CD4-positive, alpha-beta T cell (primary cell): ENCODE data around the gene YJU2. TPM values are rescaled to one million over a fixed set of nuclear protein-coding genes. Genes with fewer than 3 reads are reported as not detected.

Experiments
- ATAC-seq: fragments of 200-7000 bp; cut with Tn5 transposase; one replicate; pipeline ENCODE4 v1.10.0; 2022; ENCODE audit warnings: mild to moderate bottlenecking; ENCODE audit not compliant: poor library complexity
- CTCF ChIA-PET: fragments of 350-600 bp; sonication (Branson Sonifier 250); formaldehyde crosslinking; loops from one replicate; lab custom pipeline; 2021; ENCODE audit warnings: antibody characterized with exemption, inconsistent platforms; lab: Charles Lee
- POLR2A ChIA-PET: fragments of 350-600 bp; sonication (Branson Sonifier 250); formaldehyde crosslinking; loops from one replicate; lab custom pipeline; 2021; ENCODE audit warnings: antibody characterized with exemption, inconsistent platforms; lab: Charles Lee
- DNase-seq, 14 experiments: peaks; one replicate each; pipeline ENCODE4 v3.0.0-alpha.2; 2013 to 2020; ENCODE audit warnings: mixed read lengths in 2 of 14
- H3K27ac ChIP-seq, 2 donors: one replicate each; pipeline versions ENCODE4 v1.5.1 to v1.7.0; 2013; ENCODE audit warnings: low read length in 2 of 2, low read depth in 1 of 2, mild to moderate bottlenecking in 1 of 2
- H3K27me3 ChIP-seq, 2 experiments: 1 replicate in 1 of 2; 2 replicates in 1 of 2; pipeline versions ENCODE4 v1.6.1 to v1.7.0; 2013; ENCODE audit warnings: low read length in 2 of 2, control low read depth in 1 of 2, mild to moderate bottlenecking in 1 of 2, moderate library complexity in 1 of 2; ENCODE audit not compliant: insufficient read depth in 2 of 2, control insufficient read depth in 1 of 2
- H3K36me3 ChIP-seq: one replicate; pipeline ENCODE4 v1.6.1; 2013; ENCODE audit warnings: low read length, control low read depth; ENCODE audit not compliant: insufficient read depth
- H3K4me1 ChIP-seq: one replicate; pipeline ENCODE4 v1.6.1; 2013; ENCODE audit warnings: low read length, control low read depth; ENCODE audit not compliant: insufficient read depth
- H3K4me3 ChIP-seq: one replicate; pipeline ENCODE4 v1.5.1; 2013; ENCODE audit warnings: mild to moderate bottlenecking, low read length, moderate library complexity
- H3K9me3 ChIP-seq, 2 experiments: 1 replicate in 1 of 2; 2 replicates in 1 of 2; pipeline versions ENCODE4 v1.6.1 to v1.7.0; 2013; ENCODE audit warnings: low read length in 2 of 2, mild to moderate bottlenecking in 2 of 2, control low read depth in 1 of 2, moderate library complexity in 1 of 2; ENCODE audit not compliant: control insufficient read depth in 1 of 2, insufficient read depth in 1 of 2
- H3K27ac Mint-ChIP-seq: one replicate; pipeline ENCODE4 v1.8.0; 2020; ENCODE audit warnings: mixed read lengths
- H3K27me3 Mint-ChIP-seq: one replicate; pipeline ENCODE4 v1.8.0; 2021; ENCODE audit warnings: mixed read lengths
- H3K36me3 Mint-ChIP-seq: one replicate; pipeline ENCODE4 v1.8.0; 2021; ENCODE audit warnings: low read depth, mixed read lengths
- H3K4me1 Mint-ChIP-seq: one replicate; pipeline ENCODE4 v1.8.0; 2021; ENCODE audit warnings: low read depth, mixed read lengths
- H3K4me3 Mint-ChIP-seq: one replicate; pipeline ENCODE4 v1.8.0; 2020; ENCODE audit warnings: mild to moderate bottlenecking, mixed read lengths
- H3K9me3 Mint-ChIP-seq: one replicate; pipeline ENCODE4 v1.8.0; 2020; ENCODE audit warnings: mixed read lengths
- intact Hi-C, 2 experiments: fragments of 100-400 bp; cut with DNase I in 1 of 2; cut with micrococcal nuclease in 1 of 2; formaldehyde crosslinking; loops; one replicate each; pipeline versions ENCODE4 v1.15.1 to v1.9.0; 2023 to 2025; cut with DNase I, micrococcal nuclease
- total RNA-seq, 174 experiments: library from RNA in 2 of 174; stranded (reverse) in 2 of 174; gene quantifications; one replicate each; pipeline ENCODE4 v1.2.3 and lab custom pipeline; 2021 to 2026
- TF ChIP-seq, protein P1 (sequence below): fragments of 200-600 bp; IDR thresholded peaks from one replicate; pipeline ENCODE4 v1.8.0; 2022; ENCODE audit warnings: antibody characterized with exemption, mild to moderate bottlenecking

The YJU2 gene
- total RNA-seq, 2 experiments from 2014 or later: 32.9 to 33.7 TPM

DNA sequence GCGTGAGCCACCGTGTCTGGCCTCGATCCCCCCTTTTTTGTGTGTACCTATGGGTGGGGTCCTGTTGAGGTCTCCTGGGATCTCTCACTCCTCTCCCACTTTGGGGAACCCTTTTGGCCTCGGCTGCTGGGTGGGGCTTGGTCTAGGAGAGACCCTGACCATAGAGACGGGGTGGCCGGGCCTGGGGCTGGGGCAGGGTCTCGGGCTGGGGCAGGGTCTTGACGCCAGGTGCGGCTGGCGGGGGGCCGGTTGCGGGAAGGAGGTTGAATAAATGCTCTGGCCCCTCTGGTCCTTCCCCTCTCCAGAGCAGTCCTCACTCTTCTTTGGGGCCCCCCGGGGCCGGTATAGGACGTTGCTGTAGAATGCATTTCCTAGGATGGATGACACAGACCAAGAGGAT is 45.6 kb downstream of the YJU2 start:
- ATAC-seq (no peak), DNase-seq (no peak)
- no peaks in the 10 kb centered on the region for H3K27me3 Mint-ChIP-seq
- Histone ChIP-seq H3K36me3 (no peaks in the 10 kb centered on the region), H3K27ac (no peak overlapping the region), H3K27me3 (no peaks in the 10 kb centered on the region), H3K9me3 (no peaks in the 10 kb centered on the region), H3K4me3 (no peak overlapping the region), H3K4me1 (peaks cover 5% of the 10 kb centered on the region)
- ChIA-PET CTCF (no interaction called here), POLR2A (no interaction called here)
- no peak overlapping the region for H3K27ac Mint-ChIP-seq
- H3K9me3 Mint-ChIP-seq: no peaks in the 10 kb centered on the region
- no peaks in the 10 kb centered on the region for H3K4me1 Mint-ChIP-seq
- peaks cover 20% of the 10 kb centered on the region for H3K36me3 Mint-ChIP-seq
- TF ChIP-seq, protein P1, sequence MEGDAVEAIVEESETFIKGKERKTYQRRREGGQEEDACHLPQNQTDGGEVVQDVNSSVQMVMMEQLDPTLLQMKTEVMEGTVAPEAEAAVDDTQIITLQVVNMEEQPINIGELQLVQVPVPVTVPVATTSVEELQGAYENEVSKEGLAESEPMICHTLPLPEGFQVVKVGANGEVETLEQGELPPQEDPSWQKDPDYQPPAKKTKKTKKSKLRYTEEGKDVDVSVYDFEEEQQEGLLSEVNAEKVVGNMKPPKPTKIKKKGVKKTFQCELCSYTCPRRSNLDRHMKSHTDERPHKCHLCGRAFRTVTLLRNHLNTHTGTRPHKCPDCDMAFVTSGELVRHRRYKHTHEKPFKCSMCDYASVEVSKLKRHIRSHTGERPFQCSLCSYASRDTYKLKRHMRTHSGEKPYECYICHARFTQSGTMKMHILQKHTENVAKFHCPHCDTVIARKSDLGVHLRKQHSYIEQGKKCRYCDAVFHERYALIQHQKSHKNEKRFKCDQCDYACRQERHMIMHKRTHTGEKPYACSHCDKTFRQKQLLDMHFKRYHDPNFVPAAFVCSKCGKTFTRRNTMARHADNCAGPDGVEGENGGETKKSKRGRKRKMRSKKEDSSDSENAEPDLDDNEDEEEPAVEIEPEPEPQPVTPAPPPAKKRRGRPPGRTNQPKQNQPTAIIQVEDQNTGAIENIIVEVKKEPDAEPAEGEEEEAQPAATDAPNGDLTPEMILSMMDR: no peak
- no peak overlapping the region for H3K4me3 Mint-ChIP-seq
- intact Hi-C loops: no loop called here

- Mint-ChIP-seq H3K4me3 (no peak overlapping the region), H3K27me3 (no peaks in the 10 kb centered on the region), H3K27ac (no peak overlapping the region), H3K9me3 (no peaks in the 10 kb centered on the region), H3K36me3 (peaks cover 27% of the 10 kb centered on the region), H3K4me1 (peaks cover 8% of the 10 kb centered on the region)
- ATAC-seq: no peak
- DNase-seq: no peak
- TF ChIP-seq, protein P1: no peak
- no peaks in the 10 kb centered on the region for H3K9me3 ChIP-seq
- no peaks in the 10 kb centered on the region for H3K27me3 ChIP-seq
- ChIA-PET CTCF (no interaction called here), POLR2A (no interaction called here)
- H3K36me3 ChIP-seq: peaks cover 2% of the 10 kb centered on the region
- H3K27ac ChIP-seq: no peak overlapping the region
- intact Hi-C loops: no loop called here
- H3K4me3 ChIP-seq: no peak overlapping the region
- peaks cover 11% of the 10 kb centered on the region for H3K4me1 ChIP-seq
These were observed 47.5 kb downstream of the YJU2 start for GRCh38 chr19:4294389-4294788.

DNA sequence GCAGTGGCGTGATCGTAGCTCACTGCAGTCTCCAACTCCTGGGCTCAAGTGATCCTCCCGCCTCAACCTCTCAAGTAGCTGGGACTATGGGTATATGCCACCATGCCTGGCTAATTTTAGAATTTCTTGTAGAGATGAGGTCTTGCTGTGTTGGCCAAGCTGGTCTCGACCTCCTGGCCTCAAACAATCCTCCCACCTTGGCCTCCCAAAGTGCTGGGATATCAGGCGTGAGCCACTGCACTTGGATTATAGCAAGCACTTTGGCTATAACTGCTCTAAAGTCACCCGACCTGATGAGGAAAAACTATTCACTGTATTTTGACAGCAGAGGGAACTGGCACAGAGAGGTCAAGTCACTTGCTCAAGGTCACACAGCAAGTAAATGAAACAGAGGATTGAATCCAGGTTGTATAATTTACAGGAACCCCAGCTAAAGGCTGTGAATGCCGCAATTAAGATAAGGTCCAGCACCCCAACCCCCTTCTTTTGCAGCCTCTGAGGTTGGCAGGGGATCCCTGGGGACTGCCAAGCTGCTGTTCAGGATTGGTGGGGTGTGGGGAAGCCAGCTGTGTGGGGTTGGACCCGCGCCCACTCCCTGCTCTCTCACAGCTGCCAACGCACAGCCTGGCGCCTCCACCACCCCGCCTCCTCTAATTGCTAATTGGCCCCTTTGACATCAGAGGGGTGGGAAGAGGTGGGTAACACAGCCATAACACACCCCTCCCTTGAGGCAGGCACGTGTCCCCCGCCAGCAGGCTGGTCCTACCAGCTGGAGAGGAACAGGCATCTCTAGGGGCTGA is 49.3 kb downstream of the YJU2 start:
- H3K36me3 Mint-ChIP-seq: peaks cover 23% of the 10 kb centered on the region
- ChIA-PET CTCF (no interaction called here), POLR2A (no interaction called here)
- no peak overlapping the region for H3K27ac ChIP-seq
- no peaks in the 10 kb centered on the region for H3K9me3 Mint-ChIP-seq
- peaks cover 2% of the 10 kb centered on the region for H3K36me3 ChIP-seq
- no peak for DNase-seq
- no peaks in the 10 kb centered on the region for H3K27me3 ChIP-seq
- no peak for ATAC-seq
- peaks cover 16% of the 10 kb centered on the region for H3K4me1 Mint-ChIP-seq
- H3K9me3 ChIP-seq: no peaks in the 10 kb centered on the region
- no peak overlapping the region for H3K4me3 ChIP-seq
- TF ChIP-seq, protein P1: no peak
- intact Hi-C loops: no loop called here
- no peak overlapping the region for H3K4me3 Mint-ChIP-seq
- H3K27ac Mint-ChIP-seq: peak overlapping the region; percentile 30
- no peaks in the 10 kb centered on the region for H3K27me3 Mint-ChIP-seq
- H3K4me1 ChIP-seq: peaks cover 14% of the 10 kb centered on the region
